Measurements from ENCODE around the gene RGMA.

DNA sequence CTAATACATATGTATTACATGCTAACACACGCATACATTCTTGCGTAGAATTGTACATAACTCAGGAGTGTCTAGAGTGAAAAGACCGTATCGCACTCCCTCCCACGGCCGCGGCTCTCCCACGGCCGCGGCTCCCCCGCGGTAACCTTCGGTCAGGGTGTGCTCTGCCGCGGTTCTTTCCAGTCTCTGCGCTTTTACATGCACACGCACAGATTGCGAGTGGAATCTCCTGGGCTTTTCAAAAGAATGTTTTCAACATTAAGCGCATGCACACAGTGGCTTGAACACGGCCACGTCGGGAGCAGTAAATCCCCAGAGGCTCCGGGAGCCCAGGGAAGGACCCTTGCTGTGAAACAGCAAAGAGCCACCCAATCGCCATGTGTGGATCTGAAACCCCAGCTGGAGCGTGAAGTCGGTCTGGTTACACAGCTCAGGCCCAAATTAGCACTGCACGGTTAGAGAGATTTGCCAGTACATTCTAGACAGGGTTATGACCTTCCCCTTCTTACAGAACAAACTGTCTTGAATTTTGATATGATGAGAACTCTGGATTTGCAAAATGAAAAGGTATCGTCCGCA lies 805 bp upstream of the RGMA start:
- TF ChIP-seq CTCF (conservative IDR thresholded peaks at IDR 0.05) (no peak), EZH2 (IDR thresholded peaks at IDR 0.05; ENCODE audit: low read depth) (no peak)

Measured in PC-9 (cell line).